Neuronal stem cell (in vitro differentiated cells): ENCODE measurements around the gene TRERF1.

ENCODE experiments used
- DNase-seq: peaks from one replicate; pipeline ENCODE4 v3.0.0-alpha.2; 2013; ENCODE audit warnings: low spot score
- H2AFZ ChIP-seq: one replicate; pipeline ENCODE4 v1.6.1; 2013; ENCODE audit warnings: mild to moderate bottlenecking, low read length, inconsistent platforms
- H2AK5ac ChIP-seq: 2 replicates; pipeline ENCODE4 v1.6.1; 2013; ENCODE audit warnings: low read depth, mild to moderate bottlenecking, inconsistent platforms, low read length, moderate library complexity, mixed read lengths
- H2BK120ac ChIP-seq: 2 replicates; pipeline ENCODE4 v1.6.1; 2013; ENCODE audit warnings: low read depth, mild to moderate bottlenecking, inconsistent platforms, low read length, moderate library complexity, mixed read lengths
- H2BK12ac ChIP-seq: one replicate; pipeline ENCODE4 v1.6.1; 2013; ENCODE audit warnings: low read length, inconsistent platforms
- H2BK15ac ChIP-seq: 2 replicates; pipeline ENCODE4 v1.6.1; 2013; ENCODE audit warnings: mild to moderate bottlenecking, low read length, inconsistent platforms, mixed read lengths
- H2BK5ac ChIP-seq: one replicate; pipeline ENCODE4 v1.6.1; 2013; ENCODE audit warnings: inconsistent platforms, mild to moderate bottlenecking, low read length, moderate library complexity
- H3K14ac ChIP-seq: one replicate; pipeline ENCODE4 v1.6.1; 2013; ENCODE audit warnings: low read length, inconsistent platforms
- H3K18ac ChIP-seq: 2 replicates; pipeline ENCODE4 v1.6.1; 2013; ENCODE audit warnings: low read length, inconsistent platforms
- H3K23ac ChIP-seq: 2 replicates; pipeline ENCODE4 v1.6.1; 2013; ENCODE audit warnings: low read depth, mild to moderate bottlenecking, mixed read lengths, low read length, inconsistent platforms; ENCODE audit not compliant: poor library complexity
- H3K27ac ChIP-seq: replicated peaks from 3 replicates; pipeline ENCODE4 v1.5.1; 2013; ENCODE audit warnings: low read length, inconsistent platforms
- H3K27me3 ChIP-seq, 3 experiments: 2 replicates each; pipeline ENCODE4 v1.6.1; 2013; ENCODE audit warnings: low read length in 3 of 3, mild to moderate bottlenecking in 2 of 3, inconsistent platforms in 1 of 3, low read depth in 1 of 3, mixed read lengths in 1 of 3, moderate library complexity in 1 of 3; ENCODE audit not compliant: control insufficient read depth in 3 of 3, insufficient read depth in 3 of 3
- H3K36me3 ChIP-seq, 2 donors: replicated peaks in 1 of 2; 2 replicates each; pipeline ENCODE4 v1.6.1; 2013; ENCODE audit warnings: low read length in 2 of 2; ENCODE audit not compliant: control insufficient read depth in 2 of 2, insufficient read depth in 2 of 2
- H3K4ac ChIP-seq: 2 replicates; pipeline ENCODE4 v1.6.1; 2013; ENCODE audit warnings: inconsistent platforms, mild to moderate bottlenecking, low read length, moderate library complexity
- H3K4me1 ChIP-seq, 2 donors: 1 replicate in 1 of 2; 2 replicates in 1 of 2; pipeline ENCODE4 v1.6.1; 2013; ENCODE audit warnings: low read length in 2 of 2, low read depth in 1 of 2; ENCODE audit not compliant: control insufficient read depth in 2 of 2, insufficient read depth in 1 of 2
- H3K4me2 ChIP-seq: one replicate; pipeline ENCODE4 v1.6.1; 2013; ENCODE audit warnings: mild to moderate bottlenecking, low read length, inconsistent platforms; ENCODE audit not compliant: insufficient read depth, poor library complexity, severe bottlenecking
- H3K4me3 ChIP-seq, 2 donors: 2 replicates each; pipeline ENCODE4 v1.5.1; 2013; ENCODE audit warnings: low read length in 2 of 2, mild to moderate bottlenecking in 2 of 2, inconsistent platforms in 1 of 2, moderate library complexity in 1 of 2
- H3K79me1 ChIP-seq: one replicate; pipeline ENCODE4 v1.6.1; 2013; ENCODE audit warnings: low read depth, mild to moderate bottlenecking, inconsistent platforms, low read length, moderate library complexity
- H3K9ac ChIP-seq: one replicate; pipeline ENCODE4 v1.6.1; 2013; ENCODE audit warnings: mild to moderate bottlenecking, low read depth, low read length, inconsistent platforms; ENCODE audit not compliant: poor library complexity
- H3K9me3 ChIP-seq, 2 donors: replicated peaks in 1 of 2; 2 replicates each; pipeline versions ENCODE3 to v1.6.1; 2013; ENCODE audit warnings: low read length in 2 of 2, mild to moderate bottlenecking in 2 of 2, inconsistent platforms in 1 of 2, low read depth in 1 of 2, mixed read lengths in 1 of 2, moderate library complexity in 1 of 2; ENCODE audit not compliant: control insufficient read depth in 2 of 2, insufficient read depth in 1 of 2
- H4K8ac ChIP-seq: one replicate; pipeline ENCODE4 v1.6.1; 2013; ENCODE audit warnings: low read depth, mild to moderate bottlenecking, inconsistent platforms, low read length, moderate library complexity
- H4K91ac ChIP-seq: one replicate; pipeline ENCODE4 v1.6.1; 2013; ENCODE audit warnings: low read length, low read depth, mild to moderate bottlenecking, inconsistent platforms; ENCODE audit not compliant: poor library complexity
- WGBS, 2 donors: extraction: QIAGEN DNeasy Blood & Tissue Kit; methylation state at CpG; one replicate each; pipeline ENCODE4 v1.1.7; 2013; ENCODE audit warnings: missing lambda C conversion rate in 2 of 2, mixed read lengths in 1 of 2; ENCODE audit not compliant: insufficient read length in 2 of 2, insufficient replicate concordance in 1 of 2; ENCODE audit errors: extremely low coverage in 2 of 2; 5-methylcytosine and 5-hydroxymethylcytosine counted together

Gene TRERF1

GRCh38 chr6:42300185-42300584 lies 151.5 kb downstream of the TRERF1 start:
- Histone ChIP-seq H3K4ac (no peak overlapping the region), H2AFZ (no peak overlapping the region), H2BK15ac (no peak overlapping the region), H2BK12ac (no peak overlapping the region), H4K8ac (no peak overlapping the region), H3K79me1 (no peaks in the 10 kb centered on the region), H2BK120ac (no peak overlapping the region), H3K4me2 (no peak overlapping the region), H3K18ac (no peak overlapping the region), H2AK5ac (no peak overlapping the region), H3K27me3 (no peaks in the 10 kb centered on the region), H2BK5ac (no peak overlapping the region), H3K9me3 (no peaks in the 10 kb centered on the region), H3K9ac (no peak overlapping the region), H3K14ac (no peak overlapping the region), H3K23ac (no peak overlapping the region), H3K27ac (no peak overlapping the region), H4K91ac (no peak overlapping the region), H3K4me3 (no peak overlapping the region), H3K4me1 (peaks cover 0 to 2% of the 10 kb centered on the region in 2 donors), H3K36me3 (peaks cover 4 to 27% of the 10 kb centered on the region in 2 donors)
- no CpG with 5 or more reads among the region's 1 CpG for WGBS, 2 donors
- no peak for DNase-seq

- Histone ChIP-seq H2BK120ac (no peak overlapping the region), H3K4ac (no peak overlapping the region), H3K4me2 (no peak overlapping the region), H2BK5ac (no peak overlapping the region), H3K9me3 (peaks cover 0 to 2% of the 10 kb centered on the region in 2 donors), H4K8ac (no peak overlapping the region), H3K23ac (no peak overlapping the region), H2AFZ (no peak overlapping the region), H3K27me3 (no peaks in the 10 kb centered on the region), H2BK12ac (no peak overlapping the region), H2BK15ac (no peak overlapping the region), H3K79me1 (no peaks in the 10 kb centered on the region), H3K18ac (no peak overlapping the region), H3K14ac (no peak overlapping the region), H4K91ac (no peak overlapping the region), H3K36me3 (peaks cover 4 to 33% of the 10 kb centered on the region in 2 donors), H3K9ac (no peak overlapping the region), H3K27ac (no peak overlapping the region), H2AK5ac (no peak overlapping the region), H3K4me3 (no peak overlapping the region), H3K4me1 (no peaks in the 10 kb centered on the region)
- DNase-seq: no peak
These were observed 154.1 kb downstream of the TRERF1 start for GRCh38 chr6:42297661-42298060.

DNA sequence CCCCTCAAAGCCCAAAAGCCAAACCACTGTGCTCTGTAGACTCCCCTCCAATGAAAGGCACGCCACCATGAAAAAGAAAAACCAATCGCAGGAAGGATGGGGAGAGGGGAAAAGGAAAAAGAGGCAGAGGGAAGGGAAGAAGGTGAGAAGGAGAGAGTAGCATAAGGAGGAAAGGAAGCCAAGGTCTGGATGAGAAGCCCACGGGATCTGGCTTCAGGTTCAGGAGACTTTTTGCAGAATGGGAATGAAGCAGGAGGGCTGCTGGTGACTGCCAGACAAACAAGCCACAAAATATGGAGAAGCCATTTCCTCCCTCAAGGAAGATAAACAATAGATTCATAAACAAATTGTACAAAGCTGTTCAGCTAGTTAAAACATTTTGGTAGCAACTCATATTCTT lies 155.1 kb downstream of the TRERF1 start:
- H2AK5ac ChIP-seq: no peak overlapping the region
- H2BK12ac ChIP-seq: no peak overlapping the region
- H4K8ac ChIP-seq: no peak overlapping the region
- no peaks in the 10 kb centered on the region for H3K27me3 ChIP-seq
- no peak for DNase-seq
- no peak overlapping the region for H3K18ac ChIP-seq
- H3K23ac ChIP-seq: no peak overlapping the region
- no peak overlapping the region for H3K4ac ChIP-seq
- no CpG with 5 or more reads among the region's 3 CpGs for WGBS, 2 donors
- no peak overlapping the region for H2BK120ac ChIP-seq
- H3K36me3 ChIP-seq: peaks cover 4 to 33% of the 10 kb centered on the region in 2 donors
- no peak overlapping the region for H3K4me3 ChIP-seq
- H2BK15ac ChIP-seq: no peak overlapping the region
- H2AFZ ChIP-seq: no peak overlapping the region
- H4K91ac ChIP-seq: no peak overlapping the region
- peaks cover 0 to 2% of the 10 kb centered on the region in 2 donors for H3K9me3 ChIP-seq
- H3K79me1 ChIP-seq: no peaks in the 10 kb centered on the region
- H3K14ac ChIP-seq: no peak overlapping the region
- no peak overlapping the region for H2BK5ac ChIP-seq
- H3K4me2 ChIP-seq: no peak overlapping the region
- H3K9ac ChIP-seq: no peak overlapping the region
- no peak overlapping the region for H3K27ac ChIP-seq
- H3K4me1 ChIP-seq: no peaks in the 10 kb centered on the region

DNA sequence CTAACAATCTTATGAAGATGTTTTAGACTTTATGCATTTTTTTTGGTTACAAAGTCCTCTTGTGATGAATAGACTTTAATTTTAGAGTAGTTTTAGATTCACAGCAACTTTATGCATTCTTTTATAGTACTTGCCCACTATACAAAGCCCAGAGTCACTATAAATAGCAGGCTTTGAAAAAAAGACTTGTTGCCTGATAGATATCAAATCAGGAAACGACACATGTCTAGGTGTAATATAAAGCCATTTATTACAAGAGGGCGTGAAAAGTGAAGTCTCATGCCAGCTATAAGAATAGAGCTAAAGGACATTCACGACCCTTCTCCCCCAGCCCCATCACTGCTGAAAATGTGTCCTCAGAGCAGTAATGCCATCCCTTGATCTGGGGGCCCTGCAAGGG lies 156.0 kb downstream of the TRERF1 start:
- no peak overlapping the region for H2AFZ ChIP-seq
- no peak overlapping the region for H3K4me3 ChIP-seq
- H3K4ac ChIP-seq: no peak overlapping the region
- H3K4me1 ChIP-seq: no peaks in the 10 kb centered on the region
- H3K36me3 ChIP-seq: peaks cover 4 to 33% of the 10 kb centered on the region in 2 donors
- H2BK120ac ChIP-seq: no peak overlapping the region
- H3K4me2 ChIP-seq: no peak overlapping the region
- DNase-seq: no peak
- no peak overlapping the region for H4K8ac ChIP-seq
- no peak overlapping the region for H3K27ac ChIP-seq
- no peak overlapping the region for H2BK15ac ChIP-seq
- H2BK12ac ChIP-seq: no peak overlapping the region
- no peak overlapping the region for H2BK5ac ChIP-seq
- H3K79me1 ChIP-seq: no peaks in the 10 kb centered on the region
- no peak overlapping the region for H3K18ac ChIP-seq
- no peak overlapping the region for H3K9ac ChIP-seq
- no peak overlapping the region for H2AK5ac ChIP-seq
- H3K27me3 ChIP-seq: no peaks in the 10 kb centered on the region
- no peak overlapping the region for H3K23ac ChIP-seq
- WGBS, 2 donors: no CpG with 5 or more reads among the region's 3 CpGs
- H3K9me3 ChIP-seq: peaks cover 0 to 2% of the 10 kb centered on the region in 2 donors
- no peak overlapping the region for H3K14ac ChIP-seq
- H4K91ac ChIP-seq: no peak overlapping the region
